Endodermal cell (in vitro differentiated cells): ENCODE measurements around the gene NBAS. TPM values are rescaled to one million over a fixed set of nuclear protein-coding genes. Genes with fewer than 3 reads are reported as not detected.

Experiments used
- DNase-seq: peaks from one replicate; pipeline ENCODE4 v3.0.0-alpha.2; 2017
- H3K27ac ChIP-seq: 2 replicates; pipeline ENCODE4 v1.5.1; 2013; ENCODE audit warnings: mild to moderate bottlenecking, low read depth, low read length, moderate library complexity
- H3K27me3 ChIP-seq: 2 replicates; pipeline ENCODE4 v1.6.1; 2013; ENCODE audit warnings: mild to moderate bottlenecking, low read length, moderate library complexity; ENCODE audit not compliant: insufficient read depth, control insufficient read depth, poor library complexity, severe bottlenecking
- H3K36me3 ChIP-seq: 2 replicates; pipeline ENCODE4 v1.7.0; 2013; ENCODE audit warnings: mild to moderate bottlenecking, low read length, moderate library complexity; ENCODE audit not compliant: control insufficient read depth, insufficient read depth
- H3K4me1 ChIP-seq: one replicate; pipeline ENCODE4 v1.7.0; 2013; ENCODE audit warnings: low read length; ENCODE audit not compliant: control insufficient read depth, insufficient read depth
- H3K4me3 ChIP-seq: 2 replicates; pipeline ENCODE4 v1.5.1; 2013; ENCODE audit warnings: mild to moderate bottlenecking, low read length, moderate library complexity
- H3K9ac ChIP-seq: 2 replicates; pipeline ENCODE4 v1.6.1; 2013; ENCODE audit warnings: mild to moderate bottlenecking, low read length, moderate library complexity; ENCODE audit not compliant: poor library complexity, severe bottlenecking; ENCODE audit errors: extremely low read depth
- H3K9me3 ChIP-seq: 2 replicates; pipeline ENCODE4 v1.6.1; 2013; ENCODE audit warnings: mild to moderate bottlenecking, low read length, moderate library complexity; ENCODE audit not compliant: control insufficient read depth
- H3K27ac Mint-ChIP-seq: 2 replicates; pipeline ENCODE4 v1.8.0; 2020; ENCODE audit warnings: mixed read lengths
- H3K27me3 Mint-ChIP-seq: 2 replicates; pipeline ENCODE4 v1.8.0; 2021; ENCODE audit warnings: mild to moderate bottlenecking, mixed read lengths; ENCODE audit not compliant: insufficient read depth
- H3K36me3 Mint-ChIP-seq: 2 replicates; pipeline ENCODE4 v1.8.0; 2020; ENCODE audit warnings: low read depth, mixed read lengths
- H3K4me1 Mint-ChIP-seq: 2 replicates; pipeline ENCODE4 v1.8.0; 2020; ENCODE audit warnings: mixed read lengths
- H3K4me3 Mint-ChIP-seq: 2 replicates; pipeline ENCODE4 v1.8.0; 2020; ENCODE audit warnings: mild to moderate bottlenecking, moderate library complexity, mixed read lengths
- H3K9me3 Mint-ChIP-seq: 2 replicates; pipeline ENCODE4 v1.8.0; 2020; ENCODE audit warnings: mild to moderate bottlenecking, mixed read lengths
- CTCF ChIP-seq: fragments of 200-600 bp; sonication (generic); conservative IDR thresholded peaks from 2 replicates; pipeline ENCODE4 v1.5.0; 2021; ENCODE audit warnings: antibody characterized with exemption, mild to moderate bottlenecking
- WGBS, 2 experiments: methylation state at CpG; one replicate each; pipeline versions ENCODE4 v1.1.5 to v1.1.7; 2013; ENCODE audit warnings: missing lambda C conversion rate in 2 of 2, mixed read lengths in 1 of 2; ENCODE audit not compliant: insufficient coverage in 1 of 2, insufficient read length in 1 of 2; 5-methylcytosine and 5-hydroxymethylcytosine counted together
- total RNA-seq, 2 donors: library from RNA; stranded (reverse); fragmentation: NEBNext Ultra II Directional in 1 of 2; extraction: Animal tissue kit (Norgen Biotek cat#: 25700) in 1 of 2; gene quantifications; 2 replicates in 1 of 2; 3 replicates in 1 of 2; pipeline ENCODE4 v1.2.1, GENCODE V29; 2021

The NBAS gene
- total RNA-seq, 2 donors from 2014 or later: 47.4 to 54.7 TPM

GRCh38 chr2:15472876-15473275 is 88.3 kb downstream of the NBAS start:
- Mint-ChIP-seq H3K36me3 (peaks cover 52% of the 10 kb centered on the region), H3K27ac (no peak overlapping the region), H3K4me3 (no peak overlapping the region), H3K9me3 (peaks cover 2% of the 10 kb centered on the region), H3K4me1 (no peaks in the 10 kb centered on the region), H3K27me3 (no peaks in the 10 kb centered on the region)
- Histone ChIP-seq H3K9ac (no peak overlapping the region), H3K27me3 (no peaks in the 10 kb centered on the region), H3K27ac (no peak overlapping the region), H3K4me1 (no peaks in the 10 kb centered on the region), H3K4me3 (no peak overlapping the region), H3K9me3 (no peaks in the 10 kb centered on the region), H3K36me3 (peaks cover 26% of the 10 kb centered on the region)
- 92 to 100% methylated on average over 4 of the region's 4 CpGs for whole genome bisulfite sequencing, 2 experiments
- DNase-seq: no peak
- no peak for TF ChIP-seq CTCF

- Histone ChIP-seq H3K36me3 (peaks cover 34% of the 10 kb centered on the region), H3K4me1 (no peaks in the 10 kb centered on the region), H3K27me3 (no peaks in the 10 kb centered on the region), H3K27ac (no peak overlapping the region), H3K4me3 (no peak overlapping the region), H3K9me3 (no peaks in the 10 kb centered on the region), H3K9ac (no peak overlapping the region)
- Mint-ChIP-seq H3K27me3 (no peaks in the 10 kb centered on the region), H3K27ac (peak overlapping the region; percentile 20), H3K36me3 (peaks cover 53% of the 10 kb centered on the region), H3K9me3 (peaks cover 2% of the 10 kb centered on the region), H3K4me1 (no peaks in the 10 kb centered on the region), H3K4me3 (no peak overlapping the region)
- 53 to 86% methylated on average over 1 to 3 of the region's 3 CpGs for WGBS, 2 experiments
- no peak for TF ChIP-seq CTCF
- peak; percentile 50 for DNase-seq
Observed at GRCh38 chr2:15472133-15472532, 89.0 kb downstream of the NBAS start.

- Histone ChIP-seq H3K4me3 (no peak overlapping the region), H3K4me1 (no peaks in the 10 kb centered on the region), H3K36me3 (peaks cover 38% of the 10 kb centered on the region), H3K9ac (no peak overlapping the region), H3K27me3 (no peaks in the 10 kb centered on the region), H3K9me3 (no peaks in the 10 kb centered on the region), H3K27ac (no peak overlapping the region)
- H3K4me1 Mint-ChIP-seq: no peaks in the 10 kb centered on the region
- H3K27me3 Mint-ChIP-seq: no peaks in the 10 kb centered on the region
- peaks cover 52% of the 10 kb centered on the region for H3K36me3 Mint-ChIP-seq
- no peak for DNase-seq
- H3K4me3 Mint-ChIP-seq: no peak overlapping the region
- H3K27ac Mint-ChIP-seq: no peak overlapping the region
- WGBS, 2 experiments: 83 to 93% methylated on average over 1 to 2 of the region's 2 CpGs
- TF ChIP-seq CTCF: peak; percentile 20
- H3K9me3 Mint-ChIP-seq: peaks cover 2% of the 10 kb centered on the region
Observed at GRCh38 chr2:15471606-15472005, 89.5 kb downstream of the NBAS start.
